Fibroblast of pulmonary artery (primary cell): ENCODE results near the gene CFAP97.
"Not testable (repeated sequence)": the region's sequence is repeated elsewhere in the genome, so short reads cannot be mapped to it uniquely, and the experiment has no call there.

Experiments
- DNase-seq: peaks from one replicate; pipeline ENCODE4 v3.0.0-alpha.2; 2010; ENCODE audit warnings: low read depth
- H3K4me3 ChIP-seq: replicated peaks from 2 replicates; pipeline ENCODE4 v1.5.1; 2011; ENCODE audit warnings: low read depth, mild to moderate bottlenecking, control low read depth, low read length, moderate library complexity
- CTCF ChIP-seq: IDR thresholded peaks from 2 replicates; pipeline ENCODE4 v1.5.1; 2011; ENCODE audit warnings: mild to moderate bottlenecking, control low read depth, low read length, inconsistent platforms; ENCODE audit errors: missing control alignments

The CFAP97 gene

GRCh38 chr4:185119927-185120630 is 83.7 kb downstream of the CFAP97 start:
- TF ChIP-seq CTCF: no peak
- no peak for DNase-seq
- no peak overlapping the region for H3K4me3 ChIP-seq

GRCh38 chr4:185119467-185119866 is 84.3 kb downstream of the CFAP97 start:
- H3K4me3 ChIP-seq, DNase-seq: not testable (repeated sequence)

GRCh38 chr4:185118876-185119275 is 84.9 kb downstream of the CFAP97 start:
- no peak for TF ChIP-seq CTCF
- H3K4me3 ChIP-seq: no peak overlapping the region
- DNase-seq: no peak

- TF ChIP-seq CTCF: no peak
These were observed 86.4 kb downstream of the CFAP97 start for GRCh38 chr4:185117300-185117934.

GRCh38 chr4:185115827-185116232 is 88.0 kb downstream of the CFAP97 start:
- peak; percentile 99 for DNase-seq
- TF ChIP-seq CTCF: no peak
- no peak overlapping the region for H3K4me3 ChIP-seq

More at GRCh38 chr4:185117300-185117934, 86.4 kb downstream of the CFAP97 start:
- no peak overlapping the region for H3K4me3 ChIP-seq
- DNase-seq: no peak

- H3K4me3 ChIP-seq: no peak overlapping the region
- no peak for DNase-seq
- no peak for TF ChIP-seq CTCF
These were observed 90.5 kb downstream of the CFAP97 start for GRCh38 chr4:185113340-185113739.

GRCh38 chr4:185112104-185112503 is 91.7 kb downstream of the CFAP97 start:
- H3K4me3 ChIP-seq: no peak overlapping the region
- TF ChIP-seq CTCF: no peak
- DNase-seq: peak; percentile 97
